Activated CD8-positive, alpha-beta T cell treated with anti-CD3 and anti-CD28 coated beads for 36 hours (primary cell): ENCODE results near the gene ITPR2. TPM values are rescaled to one million over a fixed set of nuclear protein-coding genes. Genes with fewer than 3 reads are reported as not detected.

ENCODE experiments used
- ATAC-seq: fragments of 200-7000 bp; cut with Tn5 transposase; one replicate; pipeline ENCODE4 v1.10.0; 2021; ENCODE audit warnings: mild to moderate bottlenecking, moderate library complexity
- CTCF ChIA-PET: fragments of 350-600 bp; sonication (Branson Sonifier 250); formaldehyde crosslinking; loops from one replicate; lab custom pipeline; 2021; ENCODE audit warnings: antibody characterized with exemption; lab: Charles Lee
- POLR2A ChIA-PET: fragments of 350-600 bp; sonication (Branson Sonifier 250); formaldehyde crosslinking; loops from one replicate; lab custom pipeline; 2021; ENCODE audit warnings: antibody characterized with exemption; lab: Charles Lee
- DNase-seq: peaks from one replicate; pipeline ENCODE4 v3.0.0-alpha.2; 2020
- H3K27ac Mint-ChIP-seq: one replicate; pipeline ENCODE4 v1.8.0; 2021; ENCODE audit warnings: mild to moderate bottlenecking, mixed read lengths
- H3K27me3 Mint-ChIP-seq: one replicate; pipeline ENCODE4 v1.8.0; 2021; ENCODE audit warnings: mixed read lengths
- H3K36me3 Mint-ChIP-seq: one replicate; pipeline ENCODE4 v1.8.0; 2021; ENCODE audit warnings: low read depth, mixed read lengths
- H3K4me1 Mint-ChIP-seq: one replicate; pipeline ENCODE4 v1.8.0; 2021; ENCODE audit warnings: low read depth, mixed read lengths
- H3K4me3 Mint-ChIP-seq: one replicate; pipeline ENCODE4 v1.8.0; 2021; ENCODE audit warnings: mild to moderate bottlenecking, moderate library complexity, mixed read lengths
- H3K9me3 Mint-ChIP-seq: one replicate; pipeline ENCODE4 v1.8.0; 2021; ENCODE audit warnings: mixed read lengths
- intact Hi-C: fragments of 100-400 bp; cut with micrococcal nuclease; formaldehyde crosslinking; loops from one replicate; pipeline ENCODE4 v1.10.0; 2022
- total RNA-seq, 2 experiments: library from RNA; stranded (reverse); gene quantifications; one replicate each; pipeline ENCODE4 v1.2.3, GENCODE V29; 2021
- TF ChIP-seq, protein P1 (sequence below): fragments of 200-600 bp; IDR thresholded peaks from one replicate; pipeline ENCODE4 v1.8.0; 2022; ENCODE audit warnings: antibody characterized with exemption, mild to moderate bottlenecking

Gene ITPR2
- total RNA-seq, 2 experiments from 2014 or later, result 38.9 to 41.2 TPM

DNA sequence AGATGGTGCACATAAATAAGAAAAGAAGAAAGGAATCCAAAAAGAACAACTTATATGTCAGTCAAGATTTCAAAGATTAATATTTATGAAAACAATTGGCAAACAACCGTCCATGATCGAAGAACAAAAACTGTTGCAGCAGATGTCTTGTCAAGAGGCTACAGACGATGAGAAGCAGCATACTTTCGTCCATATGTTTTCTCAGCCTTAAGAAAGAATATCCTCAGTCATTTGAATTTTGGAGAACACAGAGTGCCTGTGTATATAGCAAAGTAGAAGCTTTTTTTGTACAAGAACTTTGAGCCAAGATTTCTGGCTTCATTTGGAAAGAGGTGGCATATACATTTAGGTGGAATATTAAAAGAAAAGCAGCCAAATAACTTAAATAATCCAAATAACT, 297.2 kb downstream of the ITPR2 start:
- Mint-ChIP-seq H3K27ac (no peak overlapping the region), H3K4me1 (no peaks in the 10 kb centered on the region), H3K36me3 (peaks cover 20% of the 10 kb centered on the region), H3K4me3 (no peak overlapping the region), H3K27me3 (no peaks in the 10 kb centered on the region), H3K9me3 (no peaks in the 10 kb centered on the region)
- TF ChIP-seq, protein P1, sequence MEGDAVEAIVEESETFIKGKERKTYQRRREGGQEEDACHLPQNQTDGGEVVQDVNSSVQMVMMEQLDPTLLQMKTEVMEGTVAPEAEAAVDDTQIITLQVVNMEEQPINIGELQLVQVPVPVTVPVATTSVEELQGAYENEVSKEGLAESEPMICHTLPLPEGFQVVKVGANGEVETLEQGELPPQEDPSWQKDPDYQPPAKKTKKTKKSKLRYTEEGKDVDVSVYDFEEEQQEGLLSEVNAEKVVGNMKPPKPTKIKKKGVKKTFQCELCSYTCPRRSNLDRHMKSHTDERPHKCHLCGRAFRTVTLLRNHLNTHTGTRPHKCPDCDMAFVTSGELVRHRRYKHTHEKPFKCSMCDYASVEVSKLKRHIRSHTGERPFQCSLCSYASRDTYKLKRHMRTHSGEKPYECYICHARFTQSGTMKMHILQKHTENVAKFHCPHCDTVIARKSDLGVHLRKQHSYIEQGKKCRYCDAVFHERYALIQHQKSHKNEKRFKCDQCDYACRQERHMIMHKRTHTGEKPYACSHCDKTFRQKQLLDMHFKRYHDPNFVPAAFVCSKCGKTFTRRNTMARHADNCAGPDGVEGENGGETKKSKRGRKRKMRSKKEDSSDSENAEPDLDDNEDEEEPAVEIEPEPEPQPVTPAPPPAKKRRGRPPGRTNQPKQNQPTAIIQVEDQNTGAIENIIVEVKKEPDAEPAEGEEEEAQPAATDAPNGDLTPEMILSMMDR, result no peak
- ChIA-PET CTCF (no interaction called here), POLR2A (no interaction called here)
- intact Hi-C loops, result no loop called here
- DNase-seq (no peak), ATAC-seq (no peak)

DNA sequence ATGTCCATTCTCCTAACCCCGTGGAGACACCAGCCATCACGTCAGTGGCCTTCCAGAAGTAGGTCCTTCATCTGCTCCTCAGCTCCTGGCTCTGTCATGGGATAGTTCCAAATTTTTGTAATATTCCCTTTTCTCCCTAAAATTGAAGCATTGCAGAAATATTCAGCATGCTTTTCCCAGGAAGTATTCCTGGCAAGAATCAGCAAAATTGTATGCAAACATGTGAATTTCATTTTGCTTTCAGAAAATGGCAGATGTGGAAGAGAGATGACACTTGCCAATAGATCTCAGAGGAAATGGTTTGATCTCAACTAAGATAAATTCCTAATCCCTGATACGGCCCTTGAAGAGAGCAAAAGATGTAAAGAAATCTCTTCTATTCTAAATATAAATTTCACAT, 298.9 kb downstream of the ITPR2 start:
- TF ChIP-seq, protein P1, result no peak
- intact Hi-C loops, result no loop called here
- DNase-seq (no peak), ATAC-seq (no peak)
- Mint-ChIP-seq H3K4me1 (no peaks in the 10 kb centered on the region), H3K9me3 (no peaks in the 10 kb centered on the region), H3K27me3 (no peaks in the 10 kb centered on the region), H3K36me3 (peaks cover 25% of the 10 kb centered on the region), H3K4me3 (no peak overlapping the region), H3K27ac (no peak overlapping the region)
- ChIA-PET CTCF (interaction anchor here (0.9 to 1.2 kb wide), 2 partner anchors 24 to 475 kb away, joined by 3 to 4 read pairs; no protein-coding TSS in a partner anchor), POLR2A (no interaction called here)

DNA sequence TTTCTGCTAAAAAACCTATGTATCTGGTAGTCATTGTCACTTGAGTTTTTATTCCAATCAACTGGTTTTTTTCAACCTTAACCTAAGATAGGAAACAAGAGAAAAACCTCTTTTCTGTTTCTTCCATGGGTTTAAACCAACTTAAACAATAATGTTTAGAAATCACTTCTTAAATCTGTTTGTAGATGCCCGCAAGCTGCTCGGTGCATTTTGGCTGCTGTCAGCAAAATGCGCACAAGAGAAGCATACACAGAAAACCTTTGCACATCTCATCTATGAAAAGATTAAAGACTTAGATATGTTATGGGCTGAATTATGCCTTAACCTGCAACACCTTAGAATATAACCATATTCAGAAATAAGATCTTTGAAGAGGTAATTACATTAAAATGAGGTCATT, 299.8 kb downstream of the ITPR2 start:
- intact Hi-C loops, result no loop called here

DNA sequence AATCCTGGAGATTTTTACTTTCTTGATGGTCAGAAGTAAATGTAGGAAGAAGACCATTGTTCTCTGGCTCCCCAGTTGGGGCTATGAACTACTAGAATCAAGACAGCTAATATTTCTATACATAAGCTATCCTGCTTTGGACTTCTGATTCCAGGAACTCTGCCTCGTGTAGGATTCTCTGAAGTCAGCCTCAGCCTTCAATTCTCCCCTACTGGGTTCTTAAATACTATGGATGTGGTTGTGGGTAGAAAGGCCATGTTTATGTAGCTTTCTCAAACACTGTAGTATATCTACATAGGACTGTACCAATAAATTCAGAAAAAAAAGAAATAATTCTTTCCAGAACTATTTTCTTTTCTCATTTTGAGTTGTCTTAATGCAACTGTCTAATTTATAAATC, 302.5 kb downstream of the ITPR2 start:
- DNase-seq (no peak), ATAC-seq (no peak)
- Mint-ChIP-seq H3K4me3 (no peak overlapping the region), H3K36me3 (peaks cover 32% of the 10 kb centered on the region), H3K4me1 (no peaks in the 10 kb centered on the region), H3K27ac (no peak overlapping the region), H3K27me3 (no peaks in the 10 kb centered on the region), H3K9me3 (peaks cover 10% of the 10 kb centered on the region)
- TF ChIP-seq, protein P1, result no peak
- intact Hi-C loops, result no loop called here
- POLR2A ChIA-PET, result no interaction called here
- CTCF ChIA-PET, result interaction anchor here (1.1 to 1.6 kb wide), 2 partner anchors 9 to 411 kb away, joined by 3 read pairs; no protein-coding TSS in a partner anchor

More for the DNA sequence above, 299.8 kb downstream of the ITPR2 start:
- ChIA-PET POLR2A (interaction anchor here (1.1 kb wide), 1 partner anchor 459 kb away, joined by 3 read pairs; no protein-coding TSS in a partner anchor), CTCF (interaction anchor here (0.9 to 1.2 kb wide), 3 partner anchors 8 to 23 kb away, joined by 3 to 6 read pairs (median 4); no protein-coding TSS in a partner anchor)
- no peaks in the 10 kb centered on the region for H3K27me3 Mint-ChIP-seq
- TF ChIP-seq, protein P1, result no peak
- no peak overlapping the region for H3K27ac Mint-ChIP-seq
- H3K36me3 Mint-ChIP-seq, result peaks cover 28% of the 10 kb centered on the region
- H3K9me3 Mint-ChIP-seq, result no peaks in the 10 kb centered on the region
- no peaks in the 10 kb centered on the region for H3K4me1 Mint-ChIP-seq
- ATAC-seq (no peak), DNase-seq (no peak)
- no peak overlapping the region for H3K4me3 Mint-ChIP-seq

DNA sequence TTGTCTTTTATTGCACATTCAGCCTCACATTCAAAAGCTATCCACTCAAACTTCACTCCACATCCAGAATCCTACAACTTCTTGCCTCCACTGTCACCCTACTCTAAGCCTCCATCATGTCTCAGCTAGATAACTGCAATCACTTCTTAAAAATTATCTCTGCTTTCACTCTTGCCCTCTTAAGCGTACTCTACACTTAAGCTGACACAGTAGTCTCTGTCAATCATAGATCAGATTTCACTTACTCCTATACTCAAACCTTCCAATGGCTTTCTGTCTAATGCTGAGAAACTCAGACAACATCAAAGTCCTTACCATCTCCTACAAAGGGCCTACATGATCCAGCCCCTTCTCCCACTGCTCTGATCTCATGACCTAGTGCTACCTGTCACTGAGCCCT, 304.1 kb downstream of the ITPR2 start:
- CTCF ChIA-PET, result interaction anchor here (1.6 kb wide), 1 partner anchor 410 kb away, joined by 3 read pairs; no protein-coding TSS in a partner anchor
- no peaks in the 10 kb centered on the region for H3K4me1 Mint-ChIP-seq
- TF ChIP-seq, protein P1, result no peak
- POLR2A ChIA-PET, result no interaction called here
- no peak overlapping the region for H3K27ac Mint-ChIP-seq
- intact Hi-C loops, result loop anchor here (10.0 kb wide), 1 partner anchor 414 kb away; no protein-coding TSS in a partner anchor
- peaks cover 16% of the 10 kb centered on the region for H3K9me3 Mint-ChIP-seq
- ATAC-seq (no peak), DNase-seq (no peak)
- H3K36me3 Mint-ChIP-seq, result peaks cover 37% of the 10 kb centered on the region
- no peaks in the 10 kb centered on the region for H3K27me3 Mint-ChIP-seq
- H3K4me3 Mint-ChIP-seq, result no peak overlapping the region
